SK-N-SH (cell line): ENCODE measurements around the gene TEX35. TPM values are rescaled to one million over a fixed set of nuclear protein-coding genes. Genes with fewer than 3 reads are reported as not detected.

Experiments used
- CTCF ChIA-PET: fragments of 300-600, 350-600 bp; formaldehyde crosslinking; extraction: SDS; loops from one replicate; lab custom pipeline; 2021; lab: Yijun Ruan, JAX
- POLR2A ChIA-PET: fragments of 350-600 bp; sonication (Branson Sonifier 250); formaldehyde crosslinking; extraction: SDS; loops from one replicate; lab custom pipeline; 2020; ENCODE audit warnings: antibody characterized with exemption, inconsistent platforms; lab: Yijun Ruan, JAX
- DNase-seq: peaks from one replicate; pipeline ENCODE4 v3.0.0; 2012
- H2AFZ ChIP-seq: fragments of 200-600 bp; sonication (generic); 2 replicates; pipeline ENCODE4 v1.8.1; 2016; ENCODE audit warnings: antibody characterized with exemption, mild to moderate bottlenecking, low read depth
- H3F3A ChIP-seq: fragments of 200-600 bp; sonication (generic); replicated peaks from 2 replicates; pipeline ENCODE3; 2016; ENCODE audit warnings: antibody characterized with exemption, mild to moderate bottlenecking; ENCODE audit not compliant: insufficient read depth
- H3K27ac ChIP-seq, 2 experiments: fragments of 200-500 bp in 1 of 2; fragments of 200-600 bp in 1 of 2; sonication (Bioruptor generic) in 1 of 2; sonication (generic), shearing (Covaris generic) in 1 of 2; 2 replicates each; pipeline versions ENCODE4 v1.5.1 to v1.6.1; 2014 to 2016; ENCODE audit warnings: low read depth in 2 of 2, inconsistent platforms in 1 of 2, low read length in 1 of 2, mild to moderate bottlenecking in 1 of 2, mixed read lengths in 1 of 2
- H3K27me3 ChIP-seq: fragments of 200-600 bp; sonication (generic), shearing (Covaris generic); 2 replicates; pipeline ENCODE4 v1.6.1; 2016; ENCODE audit warnings: mixed run types; ENCODE audit not compliant: insufficient read depth
- H3K36me3 ChIP-seq, 2 experiments: fragments of 200-500 bp in 1 of 2; fragments of 200-600 bp in 1 of 2; sonication (Bioruptor generic) in 1 of 2; sonication (generic) in 1 of 2; replicated peaks in 1 of 2; 2 replicates each; pipeline versions ENCODE3 to v1.5.1; 2014 to 2016; ENCODE audit warnings: low read length in 1 of 2, mild to moderate bottlenecking in 1 of 2; ENCODE audit not compliant: insufficient read depth in 2 of 2, control insufficient read depth in 1 of 2
- H3K4me1 ChIP-seq, 2 experiments: fragments of 200-500 bp in 1 of 2; fragments of 200-600 bp in 1 of 2; sonication (Bioruptor generic) in 1 of 2; sonication (generic), shearing (Covaris generic) in 1 of 2; 2 replicates each; pipeline versions ENCODE4 v1.5.1 to v1.6.1; 2014 to 2016; ENCODE audit warnings: low read depth in 1 of 2, low read length in 1 of 2, mixed run types in 1 of 2; ENCODE audit not compliant: insufficient read depth in 2 of 2, control insufficient read depth in 1 of 2
- H3K4me2 ChIP-seq: fragments of 200-600 bp; sonication (generic), shearing (Covaris generic); 2 replicates; pipeline ENCODE4 v1.6.1; 2017; ENCODE audit warnings: mixed run types
- H3K4me3 ChIP-seq, 2 experiments: fragments of 200-500 bp in 1 of 2; fragments of 200-600 bp in 1 of 2; sonication (Bioruptor generic) in 1 of 2; sonication (generic), shearing (Covaris generic) in 1 of 2; 2 replicates each; pipeline versions ENCODE4 v1.5.1 to v1.8.1; 2014 to 2016; ENCODE audit warnings: low read depth in 2 of 2, inconsistent platforms in 1 of 2, low read length in 1 of 2, mild to moderate bottlenecking in 1 of 2, mixed read lengths in 1 of 2, moderate library complexity in 1 of 2
- H3K79me2 ChIP-seq: fragments of 200-600 bp; sonication (generic); 2 replicates; pipeline ENCODE4 v1.8.1; 2017; ENCODE audit warnings: mild to moderate bottlenecking; ENCODE audit not compliant: insufficient read depth
- H3K9ac ChIP-seq: fragments of 200-600 bp; sonication (generic); 2 replicates; pipeline ENCODE4 v1.6.1; 2017; ENCODE audit warnings: mixed run types
- H3K9me2 ChIP-seq: fragments of 200-600 bp; sonication (generic); 2 replicates; pipeline ENCODE4 v1.6.1; 2017; ENCODE audit warnings: mixed run types
- H3K9me3 ChIP-seq: fragments of 200-600 bp; sonication (generic); 2 replicates; pipeline ENCODE4 v1.6.1; 2017; ENCODE audit warnings: mixed run types, mild to moderate bottlenecking, moderate library complexity
- H4K20me1 ChIP-seq: fragments of 200-600 bp; sonication (generic); 2 replicates; pipeline ENCODE4 v1.6.1; 2017; ENCODE audit warnings: mild to moderate bottlenecking, mixed run types; ENCODE audit not compliant: insufficient read depth
- FOSL2 ChIP-seq: IDR thresholded peaks from 2 replicates; pipeline ENCODE4 v1.4.0; 2012; ENCODE audit warnings: low read depth, mild to moderate bottlenecking, moderate library complexity, borderline replicate concordance
- FOXM1 ChIP-seq: IDR thresholded peaks from 2 replicates; pipeline ENCODE4 v1.4.0; 2012; ENCODE audit warnings: low read depth, mild to moderate bottlenecking
- MXI1 ChIP-seq: IDR thresholded peaks from 2 replicates; pipeline ENCODE4 v1.6.1; 2012; ENCODE audit warnings: mild to moderate bottlenecking, low read depth, low read length, improper control_type of control experiment
- RFX5 ChIP-seq: IDR thresholded peaks from 2 replicates; pipeline ENCODE4 v1.6.1; 2012; ENCODE audit warnings: mild to moderate bottlenecking, improper control_type of control experiment, low read length
- SIN3A ChIP-seq: IDR thresholded peaks from 2 replicates; pipeline ENCODE4 v1.6.1; 2012; ENCODE audit warnings: low read depth, mild to moderate bottlenecking, low read length, moderate library complexity, borderline replicate concordance
- TAF1 ChIP-seq: IDR thresholded peaks from 2 replicates; pipeline ENCODE4 v1.6.1; 2012; ENCODE audit warnings: low read depth, mild to moderate bottlenecking, low read length, moderate library complexity, borderline replicate concordance
- TCF12 ChIP-seq: IDR thresholded peaks from 2 replicates; pipeline ENCODE4 v1.4.0; 2012
- WGBS: methylation state at CpG from one replicate; pipeline ENCODE4 v1.1.6; 2017; ENCODE audit warnings: low lambda C conversion rate; 5-methylcytosine and 5-hydroxymethylcytosine counted together
- polyA plus RNA-seq, 3 experiments: library from polyadenylated mRNA; depleted of rRNA; stranded (reverse); fragments of >200 nt; gene quantifications; 2 replicates each; pipeline ENCODE4 v1.2.3, GENCODE V29; 2012
- TF ChIP-seq, protein P1 (sequence below): fragments of 200-600 bp; sonication (generic); IDR thresholded peaks from 2 replicates; pipeline ENCODE4 v1.6.1; 2017; ENCODE audit warnings: antibody characterized with exemption, mild to moderate bottlenecking, moderate library complexity
- TF ChIP-seq, protein P2 (sequence below): IDR thresholded peaks from 2 replicates; pipeline ENCODE4 v1.4.0; 2012; ENCODE audit warnings: low read depth
- TF ChIP-seq, protein P3 (sequence below): IDR thresholded peaks from 2 replicates; pipeline ENCODE4; 2012

The TEX35 gene
- polyA plus RNA-seq, 1 of the 3 experiments (the other 2 are of a cell fraction): 0.03 TPM

DNA sequence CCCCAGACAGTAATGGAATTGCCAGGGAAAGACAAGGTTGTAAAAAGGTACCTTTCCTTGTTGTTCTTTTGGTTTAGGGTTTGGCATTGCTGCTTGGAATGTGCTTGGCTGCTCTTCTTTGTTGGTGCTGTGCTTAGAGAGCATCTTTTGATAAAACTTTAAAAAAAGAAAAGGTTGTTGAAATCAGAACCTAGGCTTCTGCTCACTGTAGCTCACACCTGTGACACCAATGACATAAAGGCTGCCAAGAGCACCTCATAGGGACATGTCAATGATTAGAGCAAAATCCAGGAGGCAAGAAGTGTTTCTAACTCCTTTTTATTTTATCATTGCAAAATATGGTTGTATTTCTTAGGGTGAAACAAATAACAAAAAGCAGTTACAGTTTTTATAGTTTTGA lies 45.1 kb upstream of the TEX35 start:
- Histone ChIP-seq H3K9ac (no peak overlapping the region), H4K20me1 (no peaks in the 10 kb centered on the region), H3K4me2 (no peak overlapping the region), H3K4me1 (no peaks in the 10 kb centered on the region), H3K9me3 (no peaks in the 10 kb centered on the region), H3K27ac (no peak overlapping the region), H3K9me2 (no peaks in the 10 kb centered on the region), H3K27me3 (no peaks in the 10 kb centered on the region), H3K79me2 (no peaks in the 10 kb centered on the region), H3K36me3 (peaks cover 30 to 33% of the 10 kb centered on the region in 2 experiments), H3K4me3 (no peak overlapping the region), H3F3A (no peaks in the 10 kb centered on the region), H2AFZ (no peak overlapping the region)
- CTCF ChIA-PET: no interaction called here
- DNase-seq: no peak
- POLR2A ChIA-PET: no interaction called here
- TF ChIP-seq, protein P1, sequence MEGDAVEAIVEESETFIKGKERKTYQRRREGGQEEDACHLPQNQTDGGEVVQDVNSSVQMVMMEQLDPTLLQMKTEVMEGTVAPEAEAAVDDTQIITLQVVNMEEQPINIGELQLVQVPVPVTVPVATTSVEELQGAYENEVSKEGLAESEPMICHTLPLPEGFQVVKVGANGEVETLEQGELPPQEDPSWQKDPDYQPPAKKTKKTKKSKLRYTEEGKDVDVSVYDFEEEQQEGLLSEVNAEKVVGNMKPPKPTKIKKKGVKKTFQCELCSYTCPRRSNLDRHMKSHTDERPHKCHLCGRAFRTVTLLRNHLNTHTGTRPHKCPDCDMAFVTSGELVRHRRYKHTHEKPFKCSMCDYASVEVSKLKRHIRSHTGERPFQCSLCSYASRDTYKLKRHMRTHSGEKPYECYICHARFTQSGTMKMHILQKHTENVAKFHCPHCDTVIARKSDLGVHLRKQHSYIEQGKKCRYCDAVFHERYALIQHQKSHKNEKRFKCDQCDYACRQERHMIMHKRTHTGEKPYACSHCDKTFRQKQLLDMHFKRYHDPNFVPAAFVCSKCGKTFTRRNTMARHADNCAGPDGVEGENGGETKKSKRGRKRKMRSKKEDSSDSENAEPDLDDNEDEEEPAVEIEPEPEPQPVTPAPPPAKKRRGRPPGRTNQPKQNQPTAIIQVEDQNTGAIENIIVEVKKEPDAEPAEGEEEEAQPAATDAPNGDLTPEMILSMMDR: no peak
- TF ChIP-seq FOXM1: no peak

DNA sequence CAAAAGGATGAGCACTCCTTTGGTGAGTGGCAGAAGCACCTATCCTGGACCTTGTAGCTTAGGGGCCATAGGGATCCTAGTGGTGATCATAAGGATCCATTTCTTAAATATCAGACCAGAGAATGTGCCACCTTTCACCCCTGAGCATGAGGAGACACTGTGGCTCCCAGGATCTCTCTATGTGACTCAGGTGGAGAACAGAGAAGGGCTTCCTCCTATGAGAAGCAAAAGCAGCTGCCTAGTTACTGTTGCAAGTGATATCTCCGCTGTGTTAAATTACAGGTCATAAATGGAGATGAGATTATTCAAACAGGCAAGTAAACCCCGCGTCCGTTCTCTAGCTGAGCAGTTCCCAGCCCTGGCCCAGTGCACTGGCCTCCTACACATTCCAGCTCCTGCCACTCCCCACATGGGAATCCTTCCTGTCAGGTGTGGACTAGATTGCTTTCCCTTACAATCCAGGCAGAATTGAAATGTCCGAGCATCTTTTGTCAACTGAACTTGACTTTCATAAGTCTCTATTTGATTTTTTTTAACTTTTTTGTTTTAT lies 42.4 kb upstream of the TEX35 start:
- H3K4me1 ChIP-seq: no peaks in the 10 kb centered on the region
- H2AFZ ChIP-seq: no peak overlapping the region
- ChIA-PET POLR2A (no interaction called here), CTCF (interaction anchor here (1.3 kb wide), 1 partner anchor 31 kb away, joined by 3 read pairs; no protein-coding TSS in a partner anchor)
- no peak overlapping the region for H3K4me2 ChIP-seq
- no peaks in the 10 kb centered on the region for H3K27me3 ChIP-seq
- peaks cover 45 to 58% of the 10 kb centered on the region in 2 experiments for H3K36me3 ChIP-seq
- no peak overlapping the region for H3K9ac ChIP-seq
- H3K9me3 ChIP-seq: no peaks in the 10 kb centered on the region
- no peaks in the 10 kb centered on the region for H4K20me1 ChIP-seq
- no peaks in the 10 kb centered on the region for H3K9me2 ChIP-seq
- DNase-seq: no peak
- no peaks in the 10 kb centered on the region for H3F3A ChIP-seq
- TF ChIP-seq FOSL2: no peak
- TF ChIP-seq, protein P2, sequence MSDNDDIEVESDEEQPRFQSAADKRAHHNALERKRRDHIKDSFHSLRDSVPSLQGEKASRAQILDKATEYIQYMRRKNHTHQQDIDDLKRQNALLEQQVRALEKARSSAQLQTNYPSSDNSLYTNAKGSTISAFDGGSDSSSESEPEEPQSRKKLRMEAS: no peak
- no peak for TF ChIP-seq RFX5
- no peak for TF ChIP-seq FOXM1
- TF ChIP-seq TAF1: no peak
- no peak for TF ChIP-seq TCF12
- TF ChIP-seq, protein P3, sequence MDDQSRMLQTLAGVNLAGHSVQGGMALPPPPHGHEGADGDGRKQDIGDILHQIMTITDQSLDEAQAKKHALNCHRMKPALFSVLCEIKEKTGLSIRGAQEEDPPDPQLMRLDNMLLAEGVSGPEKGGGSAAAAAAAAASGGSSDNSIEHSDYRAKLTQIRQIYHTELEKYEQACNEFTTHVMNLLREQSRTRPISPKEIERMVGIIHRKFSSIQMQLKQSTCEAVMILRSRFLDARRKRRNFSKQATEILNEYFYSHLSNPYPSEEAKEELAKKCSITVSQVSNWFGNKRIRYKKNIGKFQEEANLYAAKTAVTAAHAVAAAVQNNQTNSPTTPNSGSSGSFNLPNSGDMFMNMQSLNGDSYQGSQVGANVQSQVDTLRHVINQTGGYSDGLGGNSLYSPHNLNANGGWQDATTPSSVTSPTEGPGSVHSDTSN: no peak
- no peak for TF ChIP-seq MXI1
- TF ChIP-seq SIN3A: no peak
- TF ChIP-seq, protein P1: no peak
- 96% methylated on average over 5 of the region's 5 CpGs for WGBS
- H3K79me2 ChIP-seq: no peaks in the 10 kb centered on the region
- no peak overlapping the region for H3K4me3 ChIP-seq
- H3K27ac ChIP-seq: no peak overlapping the region
